HepG2 (cell line): ENCODE data around the gene CACNA1G. TPM values are rescaled to one million over a fixed set of nuclear protein-coding genes. Genes with fewer than 3 reads are reported as not detected.

Source experiments
- FOXO1 ChIP-seq: sonication (generic); formaldehyde crosslinking; IDR thresholded peaks from 2 replicates; pipeline ENCODE4 v1.4.0; 2020; ENCODE audit warnings: missing genetic modification reagents
- FUBP1 ChIP-seq: sonication (generic); formaldehyde crosslinking; IDR thresholded peaks from 2 replicates; pipeline ENCODE4 v1.5.1; 2020; ENCODE audit warnings: missing genetic modification reagents, mild to moderate bottlenecking, borderline replicate concordance
- HIVEP1 ChIP-seq: sonication (generic); formaldehyde crosslinking; IDR thresholded peaks from 2 replicates; pipeline ENCODE4 v1.4.0; 2020; ENCODE audit warnings: mild to moderate bottlenecking, missing genetic modification reagents
- IRF2 ChIP-seq: IDR thresholded peaks from 2 replicates; pipeline ENCODE4 v1.6.1; 2018; ENCODE audit warnings: missing genetic modification reagents, missing compliant biosample characterization
- MBD4 ChIP-seq: IDR thresholded peaks from 2 replicates; pipeline ENCODE4 v1.6.1; 2012; ENCODE audit warnings: low read length, inconsistent platforms, borderline replicate concordance
- MIXL1 ChIP-seq: IDR thresholded peaks from 2 replicates; pipeline ENCODE4 v1.6.1; 2016
- PLRG1 ChIP-seq: fragments of 450-650 bp; conservative IDR thresholded peaks from 2 replicates; pipeline ENCODE4 v1.6.1; 2016
- PRDM10 ChIP-seq: sonication (generic); formaldehyde crosslinking; IDR thresholded peaks from 2 replicates; pipeline ENCODE4 v1.4.0; 2020; ENCODE audit warnings: low read depth, missing genetic modification reagents
- RARG ChIP-seq: sonication (generic); formaldehyde crosslinking; IDR thresholded peaks from 2 replicates; pipeline ENCODE4 v1.4.0; 2020; ENCODE audit warnings: low read depth, mild to moderate bottlenecking, missing genetic modification reagents
- RCOR2 ChIP-seq: IDR thresholded peaks from 2 replicates; pipeline ENCODE4 v1.6.1; 2016; ENCODE audit warnings: missing biosample characterization, missing genetic modification reagents
- SNAI1 ChIP-seq: sonication (generic); formaldehyde crosslinking; IDR thresholded peaks from 2 replicates; pipeline ENCODE4 v1.5.0; 2020; ENCODE audit warnings: mild to moderate bottlenecking, missing genetic modification reagents, borderline replicate concordance
- TBL1XR1 ChIP-seq: fragments of 150-350 bp; IDR thresholded peaks from 2 replicates; pipeline ENCODE4 v1.6.1; 2014; ENCODE audit warnings: borderline replicate concordance, low read length; ENCODE audit not compliant: partially characterized antibody
- TP53 ChIP-seq: sonication (generic); formaldehyde crosslinking; conservative IDR thresholded peaks from 2 replicates; pipeline ENCODE4 v1.4.0; 2020; ENCODE audit warnings: missing genetic modification reagents
- ZNF446 ChIP-seq: sonication (generic); formaldehyde crosslinking; IDR thresholded peaks from 2 replicates; pipeline ENCODE4 v1.5.0; 2020; ENCODE audit warnings: mild to moderate bottlenecking, missing genetic modification reagents
- ZNF776 ChIP-seq: sonication (generic); formaldehyde crosslinking; IDR thresholded peaks from 2 replicates; pipeline ENCODE4 v1.4.0; 2020; ENCODE audit warnings: mild to moderate bottlenecking, missing genetic modification reagents
- polyA plus RNA-seq, 8 experiments: library from polyadenylated mRNA; depleted of rRNA in 3 of 8; stranded (reverse) in 7 of 8; unstranded in 1 of 8; fragments of >200 nt; fragmentation: Illumina TruSeq in 4 of 8; extraction: Trizol in 4 of 8; gene quantifications; 2 replicates each; pipeline versions ENCODE4 v1.2.1 to v1.2.3, GENCODE V29; 2011 to 2016; ENCODE audit warnings: low read depth in 4 of 8, missing spikeins in 1 of 8, mixed read lengths in 1 of 8; ENCODE audit not compliant: insufficient read depth in 1 of 8
- total RNA-seq, 5 experiments: library from RNA; depleted of rRNA; stranded (reverse); fragments of >200 nt; fragmentation: Illumina TruSeq; extraction: Trizol; gene quantifications; 2 replicates each; pipeline ENCODE4 v1.2.3, GENCODE V29; 2016; ENCODE audit warnings: low read depth in 1 of 5
- TF ChIP-seq, protein P1 (sequence below): sonication (generic); formaldehyde crosslinking; IDR thresholded peaks from 2 replicates; pipeline ENCODE4 v1.4.0; 2020; ENCODE audit warnings: missing genetic modification reagents
- TF ChIP-seq, protein P2 (sequence below): sonication (generic); formaldehyde crosslinking; IDR thresholded peaks from 2 replicates; pipeline ENCODE4 v1.5.0; 2020; ENCODE audit warnings: mild to moderate bottlenecking, missing genetic modification reagents, borderline replicate concordance

The CACNA1G gene
- total and polyA plus RNA-seq, 2 of the 13 experiments (the other 11 are each of a cell fraction or from before 2014, with no cell fraction given) = 0.02 TPM; not detected in 1

GRCh38 chr17:50630524-50631194 is 70.1 kb downstream of the CACNA1G start (continued):
- TF ChIP-seq, protein P1, sequence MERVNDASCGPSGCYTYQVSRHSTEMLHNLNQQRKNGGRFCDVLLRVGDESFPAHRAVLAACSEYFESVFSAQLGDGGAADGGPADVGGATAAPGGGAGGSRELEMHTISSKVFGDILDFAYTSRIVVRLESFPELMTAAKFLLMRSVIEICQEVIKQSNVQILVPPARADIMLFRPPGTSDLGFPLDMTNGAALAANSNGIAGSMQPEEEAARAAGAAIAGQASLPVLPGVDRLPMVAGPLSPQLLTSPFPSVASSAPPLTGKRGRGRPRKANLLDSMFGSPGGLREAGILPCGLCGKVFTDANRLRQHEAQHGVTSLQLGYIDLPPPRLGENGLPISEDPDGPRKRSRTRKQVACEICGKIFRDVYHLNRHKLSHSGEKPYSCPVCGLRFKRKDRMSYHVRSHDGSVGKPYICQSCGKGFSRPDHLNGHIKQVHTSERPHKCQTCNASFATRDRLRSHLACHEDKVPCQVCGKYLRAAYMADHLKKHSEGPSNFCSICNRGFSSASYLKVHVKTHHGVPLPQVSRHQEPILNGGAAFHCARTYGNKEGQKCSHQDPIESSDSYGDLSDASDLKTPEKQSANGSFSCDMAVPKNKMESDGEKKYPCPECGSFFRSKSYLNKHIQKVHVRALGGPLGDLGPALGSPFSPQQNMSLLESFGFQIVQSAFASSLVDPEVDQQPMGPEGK (CRISPR knock-in tag) = peak; percentile 80
- TF ChIP-seq PRDM10 (CRISPR knock-in tag) (0 out of 2 replicates have a peak, but pooled peaks have one; percentile 21), TP53 (CRISPR knock-in tag) (no peak), FUBP1 (CRISPR knock-in tag) (no peak), FOXO1 (CRISPR knock-in tag) (peak; percentile 58; the same call in 1 of the 2 replicates), MBD4 (no peak), MIXL1 (CRISPR knock-in tag) (peak; percentile 48; the same call in 1 of the 2 replicates), ZNF446 (no peak), RARG (CRISPR knock-in tag) (no peak), SNAI1 (CRISPR knock-in tag) (no peak), PLRG1 (no peak), HIVEP1 (CRISPR knock-in tag) (0 out of 2 replicates have a peak, but pooled peaks have one; percentile 17), IRF2 (CRISPR knock-in tag) (0 out of 2 replicates have a peak, but pooled peaks have one; percentile 43), TBL1XR1 (no peak), ZNF776 (CRISPR knock-in tag) (no peak), RCOR2 (no peak)
- TF ChIP-seq, protein P2, sequence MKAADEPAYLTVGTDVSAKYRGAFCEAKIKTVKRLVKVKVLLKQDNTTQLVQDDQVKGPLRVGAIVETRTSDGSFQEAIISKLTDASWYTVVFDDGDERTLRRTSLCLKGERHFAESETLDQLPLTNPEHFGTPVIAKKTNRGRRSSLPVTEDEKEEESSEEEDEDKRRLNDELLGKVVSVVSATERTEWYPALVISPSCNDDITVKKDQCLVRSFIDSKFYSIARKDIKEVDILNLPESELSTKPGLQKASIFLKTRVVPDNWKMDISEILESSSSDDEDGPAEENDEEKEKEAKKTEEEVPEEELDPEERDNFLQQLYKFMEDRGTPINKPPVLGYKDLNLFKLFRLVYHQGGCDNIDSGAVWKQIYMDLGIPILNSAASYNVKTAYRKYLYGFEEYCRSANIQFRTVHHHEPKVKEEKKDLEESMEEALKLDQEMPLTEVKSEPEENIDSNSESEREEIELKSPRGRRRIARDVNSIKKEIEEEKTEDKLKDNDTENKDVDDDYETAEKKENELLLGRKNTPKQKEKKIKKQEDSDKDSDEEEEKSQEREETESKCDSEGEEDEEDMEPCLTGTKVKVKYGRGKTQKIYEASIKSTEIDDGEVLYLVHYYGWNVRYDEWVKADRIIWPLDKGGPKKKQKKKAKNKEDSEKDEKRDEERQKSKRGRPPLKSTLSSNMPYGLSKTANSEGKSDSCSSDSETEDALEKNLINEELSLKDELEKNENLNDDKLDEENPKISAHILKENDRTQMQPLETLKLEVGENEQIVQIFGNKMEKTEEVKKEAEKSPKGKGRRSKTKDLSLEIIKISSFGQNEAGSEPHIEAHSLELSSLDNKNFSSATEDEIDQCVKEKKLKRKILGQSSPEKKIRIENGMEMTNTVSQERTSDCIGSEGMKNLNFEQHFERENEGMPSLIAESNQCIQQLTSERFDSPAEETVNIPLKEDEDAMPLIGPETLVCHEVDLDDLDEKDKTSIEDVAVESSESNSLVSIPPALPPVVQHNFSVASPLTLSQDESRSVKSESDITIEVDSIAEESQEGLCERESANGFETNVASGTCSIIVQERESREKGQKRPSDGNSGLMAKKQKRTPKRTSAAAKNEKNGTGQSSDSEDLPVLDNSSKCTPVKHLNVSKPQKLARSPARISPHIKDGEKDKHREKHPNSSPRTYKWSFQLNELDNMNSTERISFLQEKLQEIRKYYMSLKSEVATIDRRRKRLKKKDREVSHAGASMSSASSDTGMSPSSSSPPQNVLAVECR (CRISPR knock-in tag) = 0 out of 2 replicates have a peak, but pooled peaks have one; percentile 15
